ENCODE results near the gene MOGAT1. TPM values are rescaled to one million over a fixed set of nuclear protein-coding genes. Genes with fewer than 3 reads are reported as not detected.
A peak's percentile ranks its signal among the peaks of the same experiment; 100 is the strongest.

Gene MOGAT1
- total and polyA plus RNA-seq, 2 of the 13 experiments (the other 11 are each of a cell fraction or from before 2014, with no cell fraction given): 0.98 to 4.3 TPM

DNA sequence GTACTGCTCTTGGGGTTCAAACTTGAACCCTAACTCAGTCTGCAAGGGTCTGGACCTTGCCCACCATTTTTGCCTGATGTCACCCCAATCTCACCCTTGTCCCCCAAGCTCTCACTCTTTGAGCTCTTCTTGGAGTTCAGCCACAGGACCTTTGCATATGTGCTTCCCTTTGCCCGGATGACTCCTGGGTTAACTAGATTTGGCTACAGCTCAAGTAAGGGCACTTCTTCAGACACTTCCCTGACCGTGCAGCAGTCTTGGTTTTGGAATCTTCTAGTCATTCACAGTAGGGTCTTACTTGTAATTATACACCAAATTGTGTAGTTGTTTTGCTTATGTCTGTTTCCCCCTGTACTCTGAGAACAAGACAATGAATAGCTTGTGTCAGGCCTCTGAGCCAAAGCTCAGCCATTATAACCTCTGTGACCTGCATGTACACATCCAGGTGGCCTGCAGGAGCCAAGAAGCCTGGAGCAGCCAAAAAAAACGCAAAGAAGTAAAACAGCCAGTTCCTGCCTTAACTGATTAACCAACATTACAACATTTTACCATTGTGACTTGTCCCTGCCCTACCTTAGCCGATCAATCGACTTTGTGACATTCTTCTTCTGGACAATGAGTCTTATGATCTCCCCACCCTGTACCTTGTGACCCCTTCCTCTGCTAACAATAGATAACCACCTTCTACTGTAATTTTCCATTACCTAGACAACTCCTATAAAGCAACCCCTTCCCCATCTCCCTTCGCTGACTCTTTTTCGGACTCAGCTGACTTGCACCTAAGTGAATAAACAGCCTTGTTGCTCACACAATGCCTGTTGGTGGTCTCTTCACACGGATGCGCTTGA is 1.0 kb upstream of the MOGAT1 start (continued):
- TF ChIP-seq, protein P1, sequence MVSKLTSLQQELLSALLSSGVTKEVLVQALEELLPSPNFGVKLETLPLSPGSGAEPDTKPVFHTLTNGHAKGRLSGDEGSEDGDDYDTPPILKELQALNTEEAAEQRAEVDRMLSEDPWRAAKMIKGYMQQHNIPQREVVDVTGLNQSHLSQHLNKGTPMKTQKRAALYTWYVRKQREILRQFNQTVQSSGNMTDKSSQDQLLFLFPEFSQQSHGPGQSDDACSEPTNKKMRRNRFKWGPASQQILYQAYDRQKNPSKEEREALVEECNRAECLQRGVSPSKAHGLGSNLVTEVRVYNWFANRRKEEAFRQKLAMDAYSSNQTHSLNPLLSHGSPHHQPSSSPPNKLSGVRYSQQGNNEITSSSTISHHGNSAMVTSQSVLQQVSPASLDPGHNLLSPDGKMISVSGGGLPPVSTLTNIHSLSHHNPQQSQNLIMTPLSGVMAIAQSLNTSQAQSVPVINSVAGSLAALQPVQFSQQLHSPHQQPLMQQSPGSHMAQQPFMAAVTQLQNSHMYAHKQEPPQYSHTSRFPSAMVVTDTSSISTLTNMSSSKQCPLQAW (CRISPR knock-in tag; IDR thresholded peaks at IDR 0.05): no peak
- TF ChIP-seq NFYC (CRISPR knock-in tag; IDR thresholded peaks at IDR 0.05) (no peak), ZNF24 (IDR thresholded peaks at IDR 0.05) (no peak), ZNF235 (CRISPR knock-in tag; IDR thresholded peaks at IDR 0.05; ENCODE audit: borderline replicate concordance) (no peak; the same call in 1 of the 2 replicates), ETV5 (CRISPR knock-in tag; IDR thresholded peaks at IDR 0.05; ENCODE audit: borderline replicate concordance) (peak; percentile 51; the same call in 1 of the 2 replicates)
- TF ChIP-seq, protein P2, sequence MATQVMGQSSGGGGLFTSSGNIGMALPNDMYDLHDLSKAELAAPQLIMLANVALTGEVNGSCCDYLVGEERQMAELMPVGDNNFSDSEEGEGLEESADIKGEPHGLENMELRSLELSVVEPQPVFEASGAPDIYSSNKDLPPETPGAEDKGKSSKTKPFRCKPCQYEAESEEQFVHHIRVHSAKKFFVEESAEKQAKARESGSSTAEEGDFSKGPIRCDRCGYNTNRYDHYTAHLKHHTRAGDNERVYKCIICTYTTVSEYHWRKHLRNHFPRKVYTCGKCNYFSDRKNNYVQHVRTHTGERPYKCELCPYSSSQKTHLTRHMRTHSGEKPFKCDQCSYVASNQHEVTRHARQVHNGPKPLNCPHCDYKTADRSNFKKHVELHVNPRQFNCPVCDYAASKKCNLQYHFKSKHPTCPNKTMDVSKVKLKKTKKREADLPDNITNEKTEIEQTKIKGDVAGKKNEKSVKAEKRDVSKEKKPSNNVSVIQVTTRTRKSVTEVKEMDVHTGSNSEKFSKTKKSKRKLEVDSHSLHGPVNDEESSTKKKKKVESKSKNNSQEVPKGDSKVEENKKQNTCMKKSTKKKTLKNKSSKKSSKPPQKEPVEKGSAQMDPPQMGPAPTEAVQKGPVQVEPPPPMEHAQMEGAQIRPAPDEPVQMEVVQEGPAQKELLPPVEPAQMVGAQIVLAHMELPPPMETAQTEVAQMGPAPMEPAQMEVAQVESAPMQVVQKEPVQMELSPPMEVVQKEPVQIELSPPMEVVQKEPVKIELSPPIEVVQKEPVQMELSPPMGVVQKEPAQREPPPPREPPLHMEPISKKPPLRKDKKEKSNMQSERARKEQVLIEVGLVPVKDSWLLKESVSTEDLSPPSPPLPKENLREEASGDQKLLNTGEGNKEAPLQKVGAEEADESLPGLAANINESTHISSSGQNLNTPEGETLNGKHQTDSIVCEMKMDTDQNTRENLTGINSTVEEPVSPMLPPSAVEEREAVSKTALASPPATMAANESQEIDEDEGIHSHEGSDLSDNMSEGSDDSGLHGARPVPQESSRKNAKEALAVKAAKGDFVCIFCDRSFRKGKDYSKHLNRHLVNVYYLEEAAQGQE (IDR thresholded peaks at IDR 0.05; ENCODE audit: borderline replicate concordance in 1 of 2, low read depth in 1 of 2, low read length in 2 of 2): 0 out of 4 replicates have a peak, but pooled peaks of 1 of the 2 experiments have one; percentile 27
- TF ChIP-seq, protein P3, sequence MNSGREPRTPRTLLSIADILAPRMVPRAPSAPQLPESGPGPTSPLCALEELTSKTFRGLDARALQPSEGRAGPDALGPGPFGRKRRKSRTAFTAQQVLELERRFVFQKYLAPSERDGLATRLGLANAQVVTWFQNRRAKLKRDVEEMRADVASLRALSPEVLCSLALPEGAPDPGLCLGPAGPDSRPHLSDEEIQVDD (CRISPR knock-in tag; IDR thresholded peaks at IDR 0.05; ENCODE audit: borderline replicate concordance): no peak
- TF ChIP-seq, protein P4, sequence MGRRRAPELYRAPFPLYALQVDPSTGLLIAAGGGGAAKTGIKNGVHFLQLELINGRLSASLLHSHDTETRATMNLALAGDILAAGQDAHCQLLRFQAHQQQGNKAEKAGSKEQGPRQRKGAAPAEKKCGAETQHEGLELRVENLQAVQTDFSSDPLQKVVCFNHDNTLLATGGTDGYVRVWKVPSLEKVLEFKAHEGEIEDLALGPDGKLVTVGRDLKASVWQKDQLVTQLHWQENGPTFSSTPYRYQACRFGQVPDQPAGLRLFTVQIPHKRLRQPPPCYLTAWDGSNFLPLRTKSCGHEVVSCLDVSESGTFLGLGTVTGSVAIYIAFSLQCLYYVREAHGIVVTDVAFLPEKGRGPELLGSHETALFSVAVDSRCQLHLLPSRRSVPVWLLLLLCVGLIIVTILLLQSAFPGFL (CRISPR knock-in tag; IDR thresholded peaks at IDR 0.05): no peak

Data from HepG2 (cell line).